Right lobe of liver (tissue), 4 donors: ENCODE data around the gene SUCLG2.

Experiments used
- POLR2A ChIP-seq: fragments of 450-650 bp; IDR thresholded peaks from one replicate; pipeline ENCODE4 v1.6.1; 2017; ENCODE audit warnings: antibody characterized with exemption, mild to moderate bottlenecking
- TF ChIP-seq, protein P1 (sequence below), 4 donors: fragments of 200-600 bp in 3 of 4; fragments of 450-650 bp in 1 of 4; IDR thresholded peaks; one replicate each; pipeline versions ENCODE4 v1.5.1 to v1.8.0; 2016 to 2022; ENCODE audit warnings: antibody characterized with exemption in 4 of 4, mild to moderate bottlenecking in 2 of 4
- donor health status: DM: no; HTN: no; CAD: no.
- donor health status: DM: no; HTN: no; CAD: no.
- donor health status: DM: no; HTN: yes; CAD: no.

DNA sequence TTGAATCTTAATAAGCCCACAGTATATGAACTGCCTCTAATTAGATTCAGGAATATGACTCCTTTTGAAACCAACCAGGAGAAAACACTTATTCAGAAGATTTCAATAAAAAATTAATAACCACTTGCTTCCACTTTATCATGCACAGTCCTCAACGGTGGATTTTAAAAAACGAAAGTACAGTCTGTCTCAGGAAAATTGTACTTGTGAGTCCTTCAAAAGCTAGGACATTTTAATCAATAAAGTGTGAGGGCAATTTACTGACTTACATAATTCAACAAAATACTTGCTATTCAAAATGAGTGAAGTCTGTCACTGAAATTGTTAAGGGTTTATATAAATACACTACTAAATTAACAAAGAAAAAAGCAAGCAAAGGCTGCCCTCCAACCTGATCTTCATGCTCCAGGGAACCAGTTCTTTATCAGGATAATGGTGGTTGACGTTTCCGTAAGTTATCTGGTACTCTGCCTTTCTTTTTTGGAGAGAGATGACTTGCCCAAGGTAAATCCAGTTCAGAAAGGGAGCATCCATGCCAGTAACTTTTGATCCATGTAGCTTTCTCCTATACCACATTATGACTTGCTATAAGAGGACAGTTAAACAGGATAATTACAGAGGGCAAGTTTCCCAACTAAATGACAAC, 17.0 kb downstream of the SUCLG2 start:
- no peak for TF ChIP-seq POLR2A
- TF ChIP-seq, protein P1, sequence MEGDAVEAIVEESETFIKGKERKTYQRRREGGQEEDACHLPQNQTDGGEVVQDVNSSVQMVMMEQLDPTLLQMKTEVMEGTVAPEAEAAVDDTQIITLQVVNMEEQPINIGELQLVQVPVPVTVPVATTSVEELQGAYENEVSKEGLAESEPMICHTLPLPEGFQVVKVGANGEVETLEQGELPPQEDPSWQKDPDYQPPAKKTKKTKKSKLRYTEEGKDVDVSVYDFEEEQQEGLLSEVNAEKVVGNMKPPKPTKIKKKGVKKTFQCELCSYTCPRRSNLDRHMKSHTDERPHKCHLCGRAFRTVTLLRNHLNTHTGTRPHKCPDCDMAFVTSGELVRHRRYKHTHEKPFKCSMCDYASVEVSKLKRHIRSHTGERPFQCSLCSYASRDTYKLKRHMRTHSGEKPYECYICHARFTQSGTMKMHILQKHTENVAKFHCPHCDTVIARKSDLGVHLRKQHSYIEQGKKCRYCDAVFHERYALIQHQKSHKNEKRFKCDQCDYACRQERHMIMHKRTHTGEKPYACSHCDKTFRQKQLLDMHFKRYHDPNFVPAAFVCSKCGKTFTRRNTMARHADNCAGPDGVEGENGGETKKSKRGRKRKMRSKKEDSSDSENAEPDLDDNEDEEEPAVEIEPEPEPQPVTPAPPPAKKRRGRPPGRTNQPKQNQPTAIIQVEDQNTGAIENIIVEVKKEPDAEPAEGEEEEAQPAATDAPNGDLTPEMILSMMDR (IDR thresholded peaks at IDR 0.05), result no peak
